ENCODE data around the gene ANOS1.

Gene ANOS1

GRCh38 chrX:8673201-8673600 is 58.7 kb downstream of the ANOS1 start:
- TF ChIP-seq, protein P1, sequence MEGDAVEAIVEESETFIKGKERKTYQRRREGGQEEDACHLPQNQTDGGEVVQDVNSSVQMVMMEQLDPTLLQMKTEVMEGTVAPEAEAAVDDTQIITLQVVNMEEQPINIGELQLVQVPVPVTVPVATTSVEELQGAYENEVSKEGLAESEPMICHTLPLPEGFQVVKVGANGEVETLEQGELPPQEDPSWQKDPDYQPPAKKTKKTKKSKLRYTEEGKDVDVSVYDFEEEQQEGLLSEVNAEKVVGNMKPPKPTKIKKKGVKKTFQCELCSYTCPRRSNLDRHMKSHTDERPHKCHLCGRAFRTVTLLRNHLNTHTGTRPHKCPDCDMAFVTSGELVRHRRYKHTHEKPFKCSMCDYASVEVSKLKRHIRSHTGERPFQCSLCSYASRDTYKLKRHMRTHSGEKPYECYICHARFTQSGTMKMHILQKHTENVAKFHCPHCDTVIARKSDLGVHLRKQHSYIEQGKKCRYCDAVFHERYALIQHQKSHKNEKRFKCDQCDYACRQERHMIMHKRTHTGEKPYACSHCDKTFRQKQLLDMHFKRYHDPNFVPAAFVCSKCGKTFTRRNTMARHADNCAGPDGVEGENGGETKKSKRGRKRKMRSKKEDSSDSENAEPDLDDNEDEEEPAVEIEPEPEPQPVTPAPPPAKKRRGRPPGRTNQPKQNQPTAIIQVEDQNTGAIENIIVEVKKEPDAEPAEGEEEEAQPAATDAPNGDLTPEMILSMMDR (IDR thresholded peaks at IDR 0.05; ENCODE audit: control extremely low read depth, extremely low read depth, low read depth, missing control alignments), result no peak
- CTCF ChIA-PET, result no interaction called here
- DNase-seq (ENCODE audit: extremely low spot score), result no peak
- POLR2A ChIA-PET, result no interaction called here

GRCh38 chrX:8672176-8672575 is 59.8 kb downstream of the ANOS1 start:
- POLR2A ChIA-PET, result no interaction called here
- TF ChIP-seq, protein P1 (IDR thresholded peaks at IDR 0.05; ENCODE audit: control extremely low read depth, extremely low read depth, low read depth, missing control alignments), result no peak
- no peak for DNase-seq (ENCODE audit: extremely low spot score)
- CTCF ChIA-PET, result no interaction called here

- no peak for DNase-seq (ENCODE audit: extremely low spot score)
- ChIA-PET POLR2A (no interaction called here), CTCF (no interaction called here)
- TF ChIP-seq, protein P1 (IDR thresholded peaks at IDR 0.05; ENCODE audit: control extremely low read depth, extremely low read depth, low read depth, missing control alignments), result no peak
Observed at GRCh38 chrX:8668813-8669212, 63.1 kb downstream of the ANOS1 start.

GRCh38 chrX:8663325-8663724 is 68.6 kb downstream of the ANOS1 start:
- ChIA-PET POLR2A (no interaction called here), CTCF (no interaction called here)
- TF ChIP-seq, protein P1 (IDR thresholded peaks at IDR 0.05; ENCODE audit: control extremely low read depth, extremely low read depth, low read depth, missing control alignments), result no peak
- no peak for DNase-seq (ENCODE audit: extremely low spot score)

- no peak for DNase-seq (ENCODE audit: extremely low spot score)
- TF ChIP-seq, protein P1 (IDR thresholded peaks at IDR 0.05; ENCODE audit: control extremely low read depth, extremely low read depth, low read depth, missing control alignments), result no peak
- ChIA-PET CTCF (no interaction called here), POLR2A (no interaction called here)
Observed at GRCh38 chrX:8657883-8658282, 74.1 kb downstream of the ANOS1 start.

DNA sequence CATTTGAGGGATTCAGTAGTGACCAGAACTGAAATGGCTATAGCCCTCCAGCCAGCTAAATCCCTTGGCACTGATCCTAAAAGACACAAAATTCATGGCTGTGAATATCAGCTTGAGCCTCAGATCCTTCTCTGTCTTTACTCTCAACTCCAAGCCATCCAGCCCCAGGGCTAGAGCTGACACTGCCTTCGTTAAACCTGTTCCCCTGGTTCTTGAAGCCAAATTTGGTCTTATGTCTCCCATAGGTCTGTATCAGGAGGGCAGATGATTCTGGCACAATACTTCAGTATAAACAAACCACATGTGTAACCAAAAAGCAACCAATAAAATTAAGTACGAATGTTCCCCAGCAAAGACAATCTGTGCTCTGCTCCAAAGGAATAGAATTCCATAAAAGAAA is 78.0 kb downstream of the ANOS1 start:
- ChIA-PET POLR2A (no interaction called here), CTCF (no interaction called here)
- DNase-seq (ENCODE audit: extremely low spot score), result no peak
- TF ChIP-seq, protein P1 (IDR thresholded peaks at IDR 0.05; ENCODE audit: control extremely low read depth, extremely low read depth, low read depth, missing control alignments), result no peak

- ChIA-PET POLR2A (no interaction called here), CTCF (no interaction called here)
- DNase-seq (ENCODE audit: extremely low spot score), result no peak
- TF ChIP-seq, protein P1 (IDR thresholded peaks at IDR 0.05; ENCODE audit: control extremely low read depth, extremely low read depth, low read depth, missing control alignments), result no peak
Observed at GRCh38 chrX:8649969-8650368, 82.0 kb downstream of the ANOS1 start.

All from GM10248 (cell line).